Karpas-422 (cell line): ENCODE data around the gene DNAJC30. TPM values are rescaled to one million over a fixed set of nuclear protein-coding genes. Genes with fewer than 3 reads are reported as not detected.

Experiments
- DNase-seq: peaks from one replicate; pipeline ENCODE4 v3.0.0-alpha.2; 2015
- H2AFZ ChIP-seq: fragments of 200-600 bp; sonication (generic); 2 replicates; pipeline ENCODE4 v1.6.1; 2014; ENCODE audit warnings: antibody characterized with exemption, low read length, mixed read lengths
- H3K27ac ChIP-seq: fragments of 200-600 bp; sonication (generic); 2 replicates; pipeline ENCODE4 v1.5.1; 2014; ENCODE audit warnings: mild to moderate bottlenecking, low read length, moderate library complexity
- H3K27me3 ChIP-seq: fragments of 200-600 bp; sonication (generic); 2 replicates; pipeline ENCODE4 v1.6.1; 2014; ENCODE audit warnings: low read length, mixed read lengths
- H3K36me3 ChIP-seq: fragments of 200-600 bp; sonication (generic); 2 replicates; pipeline ENCODE4 v1.6.1; 2014; ENCODE audit warnings: low read length, mixed read lengths; ENCODE audit not compliant: insufficient read depth
- H3K4me1 ChIP-seq: fragments of 200-600 bp; sonication (generic); 2 replicates; pipeline ENCODE4 v1.6.1; 2014; ENCODE audit warnings: mild to moderate bottlenecking, low read length, mixed read lengths
- H3K4me2 ChIP-seq: fragments of 200-600 bp; sonication (generic); 2 replicates; pipeline ENCODE4 v1.6.1; 2014; ENCODE audit warnings: low read length, low read depth, mild to moderate bottlenecking; ENCODE audit not compliant: poor library complexity, severe bottlenecking
- H3K4me3 ChIP-seq: fragments of 200-600 bp; sonication (generic); 2 replicates; pipeline ENCODE4 v1.5.1; 2014; ENCODE audit warnings: mild to moderate bottlenecking, antibody characterized with exemption, low read length, mixed read lengths
- H3K79me2 ChIP-seq: fragments of 200-600 bp; sonication (generic); 2 replicates; pipeline ENCODE4 v1.6.1; 2014; ENCODE audit warnings: mild to moderate bottlenecking, low read length, mixed read lengths
- H3K9ac ChIP-seq: fragments of 200-600 bp; sonication (generic); 2 replicates; pipeline ENCODE4 v1.6.0; 2014; ENCODE audit warnings: low read length
- H3K9me2 ChIP-seq: fragments of 200-600 bp; sonication (generic), shearing (Covaris generic); replicated peaks from 2 replicates; pipeline ENCODE4 v1.6.0; 2014; ENCODE audit warnings: mild to moderate bottlenecking, low read length, moderate library complexity; ENCODE audit not compliant: insufficient read depth
- H3K9me3 ChIP-seq: fragments of 300-700, 200-600 bp; sonication (generic); 2 replicates; pipeline ENCODE4 v1.6.1; 2014; ENCODE audit warnings: low read length, mixed read lengths
- H4K20me1 ChIP-seq: fragments of 200-600 bp; sonication (generic); 2 replicates; pipeline ENCODE4 v1.6.1; 2014; ENCODE audit warnings: mild to moderate bottlenecking, antibody characterized with exemption, low read length, low read depth; ENCODE audit not compliant: insufficient read depth
- total RNA-seq: library from RNA; depleted of rRNA; stranded (reverse); fragments of >200 nt; shearing (Covaris generic); gene quantifications from 2 replicates; pipeline ENCODE4 v1.2.3, GENCODE V29; 2014; ENCODE audit warnings: low replicate concordance

The DNAJC30 gene
- total RNA-seq, 1 experiment from 2014 or later: 1.3 TPM

DNA sequence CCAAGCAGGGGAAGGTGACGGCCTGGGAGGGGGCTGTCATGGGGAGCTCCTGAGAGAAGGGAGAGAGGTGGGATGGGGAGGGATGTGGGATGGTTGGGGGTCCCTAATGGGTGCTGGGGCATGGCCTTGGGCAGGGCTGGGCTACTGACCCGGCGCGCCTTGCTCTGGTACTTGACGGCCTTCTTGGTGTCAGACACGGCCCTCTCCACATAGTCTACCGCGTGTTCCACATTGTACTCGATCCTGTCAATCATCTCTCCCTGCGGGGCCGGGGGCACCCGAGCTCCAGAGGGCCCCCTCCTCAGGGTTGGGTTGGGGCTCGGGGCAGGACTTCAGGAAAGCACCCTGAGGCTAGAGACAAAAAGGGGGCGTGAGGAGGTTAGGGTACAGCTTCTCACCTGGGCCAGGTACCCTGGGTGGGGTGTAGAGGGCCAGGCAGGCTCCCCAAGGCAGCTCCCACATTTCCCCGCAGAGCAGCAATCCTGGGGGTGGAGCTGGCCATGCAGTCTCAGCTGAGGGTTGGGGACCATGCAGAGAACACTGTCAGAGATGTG lies 17.4 kb upstream of the DNAJC30 start:
- Histone ChIP-seq H3K4me2 (no peak overlapping the region), H3K9ac (no peak overlapping the region), H3K4me3 (no peak overlapping the region), H2AFZ (no peak overlapping the region), H3K4me1 (no peaks in the 10 kb centered on the region), H3K9me3 (no peaks in the 10 kb centered on the region), H3K27ac (no peak overlapping the region), H3K9me2 (no peaks in the 10 kb centered on the region), H3K27me3 (no peaks in the 10 kb centered on the region), H3K36me3 (peaks cover 12% of the 10 kb centered on the region; the same call in 1 of the 2 replicates), H3K79me2 (no peaks in the 10 kb centered on the region), H4K20me1 (no peaks in the 10 kb centered on the region)
- DNase-seq: no peak

DNA sequence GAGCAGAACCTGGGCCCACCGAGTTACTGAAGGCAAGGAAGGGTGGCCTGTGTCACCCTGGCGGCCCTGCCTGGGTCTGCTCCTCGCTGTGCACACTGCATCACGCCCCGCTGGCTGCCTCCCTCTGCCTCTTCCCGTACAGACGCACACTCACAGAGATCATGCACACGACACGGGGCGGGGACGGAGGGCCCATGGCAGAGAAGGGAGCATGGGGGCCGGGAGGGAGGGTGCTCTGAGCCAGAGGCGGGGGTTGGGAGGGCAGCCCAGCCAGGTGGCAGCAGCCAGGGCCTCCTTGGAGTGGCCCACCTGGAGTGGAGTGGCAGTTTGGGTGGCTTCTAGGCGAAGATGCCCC lies 16.8 kb upstream of the DNAJC30 start:
- H3K4me2 ChIP-seq: no peak overlapping the region
- H3K27ac ChIP-seq: no peak overlapping the region
- H3K36me3 ChIP-seq: peaks cover 13% of the 10 kb centered on the region; the same call in 1 of the 2 replicates
- H3K9me3 ChIP-seq: no peaks in the 10 kb centered on the region
- no peaks in the 10 kb centered on the region for H3K4me1 ChIP-seq
- DNase-seq: no peak
- H3K9me2 ChIP-seq: no peaks in the 10 kb centered on the region
- no peaks in the 10 kb centered on the region for H3K27me3 ChIP-seq
- H3K79me2 ChIP-seq: no peaks in the 10 kb centered on the region
- no peak overlapping the region for H3K9ac ChIP-seq
- H3K4me3 ChIP-seq: no peak overlapping the region
- H4K20me1 ChIP-seq: no peaks in the 10 kb centered on the region
- H2AFZ ChIP-seq: no peak overlapping the region

DNA sequence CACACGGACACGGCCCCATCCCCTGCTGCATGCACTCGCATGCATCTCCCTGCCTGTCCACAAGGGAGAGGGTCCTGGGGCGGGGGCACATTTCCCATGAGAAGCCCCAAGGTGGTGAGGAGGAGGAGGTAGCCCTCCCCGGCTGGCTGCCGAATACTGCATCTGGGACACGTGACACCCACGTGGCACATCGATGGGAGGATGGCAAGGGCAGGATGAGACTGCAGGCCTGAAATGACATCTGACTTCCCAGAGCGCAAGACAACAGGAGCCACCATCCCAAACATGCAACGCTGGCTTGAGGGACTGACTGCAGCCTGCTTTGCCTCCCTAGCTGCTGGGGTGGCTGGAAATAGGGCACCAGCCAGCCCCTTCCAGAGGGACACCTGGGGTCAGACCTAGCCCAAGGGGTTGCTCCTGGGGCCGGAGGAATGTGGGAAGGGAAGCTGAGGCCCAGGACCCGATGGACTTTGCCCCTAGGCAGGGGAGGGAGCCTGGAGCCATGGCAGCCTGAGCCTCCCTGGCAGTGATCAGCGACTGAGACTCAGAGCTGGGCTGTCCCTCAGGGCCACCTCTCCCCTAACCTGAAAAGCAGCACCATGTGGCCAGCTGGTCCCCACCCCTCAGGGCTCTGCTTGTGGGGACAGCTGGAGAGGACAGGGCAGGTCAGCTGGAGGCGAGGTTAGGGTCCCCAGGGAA lies 16.3 kb upstream of the DNAJC30 start:
- H3K79me2 ChIP-seq: no peaks in the 10 kb centered on the region
- no peaks in the 10 kb centered on the region for H3K27me3 ChIP-seq
- H3K4me2 ChIP-seq: no peak overlapping the region
- H2AFZ ChIP-seq: no peak overlapping the region
- H3K27ac ChIP-seq: no peak overlapping the region
- no peaks in the 10 kb centered on the region for H3K4me1 ChIP-seq
- no peaks in the 10 kb centered on the region for H3K9me2 ChIP-seq
- DNase-seq: no peak
- H3K9me3 ChIP-seq: no peaks in the 10 kb centered on the region
- no peak overlapping the region for H3K4me3 ChIP-seq
- peaks cover 16% of the 10 kb centered on the region; the same call in 1 of the 2 replicates for H3K36me3 ChIP-seq
- no peak overlapping the region for H3K9ac ChIP-seq
- H4K20me1 ChIP-seq: no peaks in the 10 kb centered on the region

DNA sequence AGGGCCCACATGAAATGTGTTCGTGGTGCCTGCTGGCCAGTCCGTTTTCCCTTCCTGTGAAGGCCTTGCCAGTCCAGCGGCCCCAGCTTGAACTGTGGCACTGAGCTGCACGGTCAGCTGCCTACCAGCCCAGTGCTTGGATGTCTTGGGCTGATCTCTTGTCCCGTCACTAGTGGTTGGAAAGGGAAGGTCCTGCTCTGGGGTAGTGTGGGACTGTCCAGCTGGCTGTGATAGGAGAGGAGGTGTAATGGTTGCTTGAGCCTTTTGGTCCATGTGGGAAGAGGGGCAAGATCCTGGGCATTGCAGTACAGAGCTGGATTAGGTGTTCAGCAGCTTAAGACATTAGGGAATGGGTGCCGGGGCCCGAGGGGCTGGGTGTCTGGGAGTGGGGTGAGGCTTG lies 15.2 kb upstream of the DNAJC30 start:
- H3K79me2 ChIP-seq: no peaks in the 10 kb centered on the region
- DNase-seq: no peak
- H3K27ac ChIP-seq: no peak overlapping the region
- no peak overlapping the region for H2AFZ ChIP-seq
- H3K9me3 ChIP-seq: no peaks in the 10 kb centered on the region
- H3K36me3 ChIP-seq: peaks cover 18% of the 10 kb centered on the region; the same call in 1 of the 2 replicates
- no peak overlapping the region for H3K9ac ChIP-seq
- no peaks in the 10 kb centered on the region for H4K20me1 ChIP-seq
- H3K4me1 ChIP-seq: no peaks in the 10 kb centered on the region
- H3K9me2 ChIP-seq: no peaks in the 10 kb centered on the region
- H3K27me3 ChIP-seq: no peaks in the 10 kb centered on the region
- no peak overlapping the region for H3K4me3 ChIP-seq
- no peak overlapping the region for H3K4me2 ChIP-seq

DNA sequence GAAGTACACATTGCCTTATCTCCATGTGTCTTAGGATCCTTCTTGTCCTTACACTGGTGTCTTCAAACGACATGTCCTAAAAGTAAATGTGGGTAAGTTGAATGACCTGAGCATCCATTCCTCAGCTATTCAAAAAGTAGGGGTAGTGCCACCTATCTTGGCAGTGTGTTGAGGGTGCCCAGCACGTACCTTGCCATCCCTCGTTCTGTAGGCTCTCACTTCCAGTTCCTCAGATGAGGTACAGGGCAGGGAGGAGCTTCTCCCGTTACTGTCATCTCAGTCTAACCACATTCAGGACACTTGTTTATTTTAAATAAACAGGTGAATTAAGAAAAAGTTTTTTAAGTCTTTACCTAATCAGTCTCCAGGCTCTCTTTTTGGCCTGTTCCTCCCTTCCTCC lies 13.1 kb upstream of the DNAJC30 start:
- Histone ChIP-seq H3K4me3 (no peak overlapping the region), H3K9me3 (no peaks in the 10 kb centered on the region), H3K4me1 (no peaks in the 10 kb centered on the region), H3K4me2 (no peak overlapping the region), H3K27me3 (no peaks in the 10 kb centered on the region), H3K9ac (no peak overlapping the region), H3K27ac (no peak overlapping the region), H4K20me1 (no peaks in the 10 kb centered on the region), H2AFZ (no peak overlapping the region), H3K36me3 (peaks cover 18% of the 10 kb centered on the region; the same call in 1 of the 2 replicates), H3K9me2 (no peaks in the 10 kb centered on the region), H3K79me2 (no peaks in the 10 kb centered on the region)
- DNase-seq: no peak

DNA sequence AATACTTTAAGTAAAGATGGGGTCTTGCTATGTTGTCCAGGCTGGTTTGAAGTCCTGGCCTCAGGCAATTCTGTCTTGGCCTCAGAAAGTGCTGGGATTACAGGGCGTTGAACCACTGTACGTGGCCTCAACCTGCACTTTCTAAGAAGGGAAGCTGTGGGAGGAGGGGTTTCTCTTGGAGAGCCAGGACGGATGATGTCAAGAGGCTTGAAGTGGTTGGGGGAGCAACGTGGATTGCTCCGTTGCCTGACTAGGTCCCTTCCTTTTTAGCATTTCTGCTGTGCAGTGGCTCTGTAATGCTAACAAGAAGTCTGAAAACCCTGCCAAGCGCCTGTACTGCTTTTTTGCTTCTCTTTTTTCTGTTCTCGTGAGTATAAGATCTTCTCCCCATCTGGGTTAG lies 7.4 kb upstream of the DNAJC30 start:
- H3K27ac ChIP-seq: no peak overlapping the region
- DNase-seq: no peak
- H3K79me2 ChIP-seq: peaks cover 24% of the 10 kb centered on the region
- peaks cover 3% of the 10 kb centered on the region; the same call in 1 of the 2 replicates for H4K20me1 ChIP-seq
- no peak overlapping the region for H3K4me3 ChIP-seq
- no peaks in the 10 kb centered on the region for H3K9me3 ChIP-seq
- no peak overlapping the region for H2AFZ ChIP-seq
- H3K9me2 ChIP-seq: no peaks in the 10 kb centered on the region
- H3K27me3 ChIP-seq: no peaks in the 10 kb centered on the region
- no peak overlapping the region for H3K9ac ChIP-seq
- no peak overlapping the region for H3K4me2 ChIP-seq
- peaks cover 20% of the 10 kb centered on the region; the same call in 1 of the 2 replicates for H3K36me3 ChIP-seq
- no peaks in the 10 kb centered on the region for H3K4me1 ChIP-seq

DNA sequence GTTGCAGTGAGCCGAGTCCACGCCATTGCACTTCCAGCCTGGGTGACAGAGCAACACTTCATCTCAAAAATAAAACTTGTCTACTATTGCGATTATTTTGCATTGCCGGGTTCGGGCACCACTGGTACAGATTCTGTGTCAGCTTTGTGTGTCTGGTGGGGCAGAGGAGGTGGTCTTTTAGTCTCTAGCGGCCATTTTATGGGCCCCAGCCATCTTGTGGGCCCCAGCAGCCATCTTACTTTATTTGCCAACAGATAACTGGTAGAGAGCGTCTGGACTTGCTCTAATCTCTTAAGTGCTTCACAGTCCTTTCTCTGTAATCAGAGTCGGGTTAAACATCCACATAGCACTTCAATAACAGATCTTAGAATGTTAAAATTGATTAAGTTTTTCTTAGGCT lies 5.0 kb upstream of the DNAJC30 start:
- peaks cover 3% of the 10 kb centered on the region; the same call in 1 of the 2 replicates for H4K20me1 ChIP-seq
- H3K4me3 ChIP-seq: no peak overlapping the region
- no peak overlapping the region for H3K9ac ChIP-seq
- no peak overlapping the region for H3K4me2 ChIP-seq
- peaks cover 11% of the 10 kb centered on the region for H3K4me1 ChIP-seq
- no peaks in the 10 kb centered on the region for H3K9me3 ChIP-seq
- H3K27ac ChIP-seq: no peak overlapping the region
- peaks cover 14% of the 10 kb centered on the region; the same call in 1 of the 2 replicates for H3K36me3 ChIP-seq
- DNase-seq: no peak
- no peak overlapping the region for H2AFZ ChIP-seq
- peaks cover 47% of the 10 kb centered on the region for H3K79me2 ChIP-seq
- no peaks in the 10 kb centered on the region for H3K27me3 ChIP-seq
- no peaks in the 10 kb centered on the region for H3K9me2 ChIP-seq

DNA sequence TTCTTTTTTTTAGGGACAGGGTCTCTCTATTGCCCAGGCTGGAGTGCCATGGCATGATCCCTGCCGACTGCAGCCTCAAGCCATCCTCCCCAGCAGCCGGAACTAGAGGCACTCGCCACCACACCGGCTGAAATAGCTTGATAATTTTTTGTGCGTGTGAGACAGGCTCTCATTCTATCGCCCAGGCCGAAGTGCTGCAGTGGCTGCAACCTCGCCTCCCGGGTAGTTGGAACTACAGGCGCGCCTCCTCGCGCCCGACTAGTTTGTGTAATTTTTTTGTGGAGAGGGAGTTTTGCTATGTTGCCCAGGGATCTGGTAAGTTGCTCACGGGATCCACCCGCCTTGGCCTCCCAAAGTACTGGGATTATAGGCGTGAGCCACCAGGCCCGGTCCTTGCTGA lies 2.1 kb upstream of the DNAJC30 start:
- H3K4me3 ChIP-seq: no peak overlapping the region
- H4K20me1 ChIP-seq: peaks cover 3% of the 10 kb centered on the region; the same call in 1 of the 2 replicates
- H2AFZ ChIP-seq: no peak overlapping the region
- no peak for DNase-seq
- no peak overlapping the region for H3K27ac ChIP-seq
- no peaks in the 10 kb centered on the region for H3K9me3 ChIP-seq
- peaks cover 73% of the 10 kb centered on the region for H3K79me2 ChIP-seq
- no peaks in the 10 kb centered on the region for H3K27me3 ChIP-seq
- H3K4me2 ChIP-seq: no peak overlapping the region
- no peak overlapping the region for H3K9ac ChIP-seq
- H3K4me1 ChIP-seq: peaks cover 25% of the 10 kb centered on the region
- peaks cover 14% of the 10 kb centered on the region; the same call in 1 of the 2 replicates for H3K36me3 ChIP-seq
- no peaks in the 10 kb centered on the region for H3K9me2 ChIP-seq
